HG02678 (cell line): ENCODE results near the gene TRPM4.
A peak's percentile ranks its signal among the peaks of the same experiment; 100 is the strongest.
"Not testable (repeated sequence)": the region's sequence is repeated elsewhere in the genome, so short reads cannot be mapped to it uniquely, and the experiment has no call there.

Source experiments
- ATAC-seq: cut with Tn5 transposase; IDR thresholded peaks from one replicate; pipeline ENCODE4 v1.9.1; 2021; ENCODE audit warnings: mild to moderate bottlenecking, moderate library complexity; ENCODE audit not compliant: unreplicated experiment

TRPM4 gene

GRCh38 chr19:49126575-49126974 lies 31.0 kb upstream of the TRPM4 start:
- ATAC-seq = no peak

- ATAC-seq = not testable (repeated sequence)
Measured at GRCh38 chr19:49127225-49127624, 30.4 kb upstream of the TRPM4 start.

GRCh38 chr19:49127674-49128544 lies 29.7 kb upstream of the TRPM4 start:
- peak; percentile 90 for ATAC-seq

- no peak for ATAC-seq
Measured at GRCh38 chr19:49128545-49129237, 28.9 kb upstream of the TRPM4 start.

GRCh38 chr19:49129238-49129583 lies 28.4 kb upstream of the TRPM4 start:
- no peak for ATAC-seq

- no peak for ATAC-seq
Measured at GRCh38 chr19:49130325-49130724, 27.3 kb upstream of the TRPM4 start.

GRCh38 chr19:49132974-49133609 lies 24.5 kb upstream of the TRPM4 start:
- no peak for ATAC-seq

- no peak for ATAC-seq
Measured at GRCh38 chr19:49133621-49134454, 23.8 kb upstream of the TRPM4 start.

- no peak for ATAC-seq
Measured at GRCh38 chr19:49135686-49136085, 21.9 kb upstream of the TRPM4 start.

- no peak for ATAC-seq
Measured at GRCh38 chr19:49136771-49137171, 20.8 kb upstream of the TRPM4 start.

- ATAC-seq = no peak
Measured at GRCh38 chr19:49140951-49141350, 16.6 kb upstream of the TRPM4 start.

GRCh38 chr19:49141352-49141751 lies 16.2 kb upstream of the TRPM4 start:
- no peak for ATAC-seq

- ATAC-seq = peak; percentile 69
Measured at GRCh38 chr19:49142866-49143335, 14.7 kb upstream of the TRPM4 start.

GRCh38 chr19:49145573-49146407 lies 11.8 kb upstream of the TRPM4 start:
- ATAC-seq = no peak

- ATAC-seq = not testable (repeated sequence)
Measured at GRCh38 chr19:49146408-49146770, 11.2 kb upstream of the TRPM4 start.

GRCh38 chr19:49148044-49148682 lies 9.4 kb upstream of the TRPM4 start:
- no peak for ATAC-seq

- ATAC-seq = no peak
Measured at GRCh38 chr19:49148784-49149651, 8.6 kb upstream of the TRPM4 start.

- ATAC-seq = no peak
Measured at GRCh38 chr19:49149652-49150105, 7.9 kb upstream of the TRPM4 start.
